PFSK-1 (cell line): ENCODE measurements around the gene DNM1.

ENCODE experiments used
- FOXP2 ChIP-seq: optimal IDR thresholded peaks from 2 replicates; pipeline ENCODE3; 2011; ENCODE audit warnings: borderline replicate concordance, control low read depth, inconsistent platforms; ENCODE audit not compliant: insufficient read depth; ENCODE audit errors: extremely low read length, extremely low read depth
- POLR2AphosphoS5 ChIP-seq: IDR thresholded peaks from 2 replicates; pipeline ENCODE4 v1.6.1; 2012; ENCODE audit warnings: low read depth, mild to moderate bottlenecking, control low read depth, low read length, moderate library complexity
- SIN3A ChIP-seq: IDR thresholded peaks from 2 replicates; pipeline ENCODE4 v1.6.1; 2012; ENCODE audit warnings: mild to moderate bottlenecking, low read length, moderate library complexity, borderline replicate concordance; ENCODE audit not compliant: insufficient read depth
- TF ChIP-seq, protein P1 (sequence below), 2 experiments: IDR thresholded peaks; 2 replicates each; pipeline versions ENCODE4 v1.6.1 to v1.8.0; 2011 to 2012; ENCODE audit warnings: low read depth in 2 of 2, low read length in 2 of 2, control low read depth in 1 of 2, inconsistent platforms in 1 of 2, mild to moderate bottlenecking in 1 of 2, moderate library complexity in 1 of 2; ENCODE audit not compliant: insufficient read depth in 1 of 2

- TF ChIP-seq SIN3A (no peak), POLR2AphosphoS5 (no peak), FOXP2 (no peak)
- TF ChIP-seq, protein P1, sequence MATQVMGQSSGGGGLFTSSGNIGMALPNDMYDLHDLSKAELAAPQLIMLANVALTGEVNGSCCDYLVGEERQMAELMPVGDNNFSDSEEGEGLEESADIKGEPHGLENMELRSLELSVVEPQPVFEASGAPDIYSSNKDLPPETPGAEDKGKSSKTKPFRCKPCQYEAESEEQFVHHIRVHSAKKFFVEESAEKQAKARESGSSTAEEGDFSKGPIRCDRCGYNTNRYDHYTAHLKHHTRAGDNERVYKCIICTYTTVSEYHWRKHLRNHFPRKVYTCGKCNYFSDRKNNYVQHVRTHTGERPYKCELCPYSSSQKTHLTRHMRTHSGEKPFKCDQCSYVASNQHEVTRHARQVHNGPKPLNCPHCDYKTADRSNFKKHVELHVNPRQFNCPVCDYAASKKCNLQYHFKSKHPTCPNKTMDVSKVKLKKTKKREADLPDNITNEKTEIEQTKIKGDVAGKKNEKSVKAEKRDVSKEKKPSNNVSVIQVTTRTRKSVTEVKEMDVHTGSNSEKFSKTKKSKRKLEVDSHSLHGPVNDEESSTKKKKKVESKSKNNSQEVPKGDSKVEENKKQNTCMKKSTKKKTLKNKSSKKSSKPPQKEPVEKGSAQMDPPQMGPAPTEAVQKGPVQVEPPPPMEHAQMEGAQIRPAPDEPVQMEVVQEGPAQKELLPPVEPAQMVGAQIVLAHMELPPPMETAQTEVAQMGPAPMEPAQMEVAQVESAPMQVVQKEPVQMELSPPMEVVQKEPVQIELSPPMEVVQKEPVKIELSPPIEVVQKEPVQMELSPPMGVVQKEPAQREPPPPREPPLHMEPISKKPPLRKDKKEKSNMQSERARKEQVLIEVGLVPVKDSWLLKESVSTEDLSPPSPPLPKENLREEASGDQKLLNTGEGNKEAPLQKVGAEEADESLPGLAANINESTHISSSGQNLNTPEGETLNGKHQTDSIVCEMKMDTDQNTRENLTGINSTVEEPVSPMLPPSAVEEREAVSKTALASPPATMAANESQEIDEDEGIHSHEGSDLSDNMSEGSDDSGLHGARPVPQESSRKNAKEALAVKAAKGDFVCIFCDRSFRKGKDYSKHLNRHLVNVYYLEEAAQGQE (IDR thresholded peaks at IDR 0.05; ENCODE audit: insufficient read depth in 1 of 2, low read depth in 2 of 2, low read length in 2 of 2) = no peak
Observed at GRCh38 chr9:128187361-128187760, 15.8 kb upstream of the DNM1 start.
